T-helper 1 cell treated with Interleukin-12 subunit alpha and Interleukin-12 subunit beta and Interleukin-4 antibody, amounts not matched to agents 30 ng/mL and 1 ng/mL, for 36 hours (primary cell): ENCODE measurements around the gene ADGRG6. TPM values are rescaled to one million over a fixed set of nuclear protein-coding genes. Genes with fewer than 3 reads are reported as not detected.

Experiments
- intact Hi-C: fragments of 100-400 bp; cut with micrococcal nuclease; formaldehyde crosslinking; loops from one replicate; pipeline ENCODE4 v1.15.1; 2024
- total RNA-seq: library from RNA; stranded (reverse); gene quantifications from 2 replicates; pipeline ENCODE4 v1.2.3, GENCODE V29; 2022

Gene ADGRG6
- total RNA-seq, 1 donor from 2014 or later: not detected

GRCh38 chr6:142478117-142478516 lies 176.3 kb downstream of the ADGRG6 start:
- intact Hi-C loops: loop anchor here (5.0 to 10.0 kb wide), 7 partner anchors 331 to 1617 kb away; partner anchors contain the start of genes HIVEP2, NMBR, SF3B5 and VTA1

GRCh38 chr6:142481466-142481865 lies 179.7 kb downstream of the ADGRG6 start:
- intact Hi-C loops: no loop called here

GRCh38 chr6:142482249-142482648 lies 180.4 kb downstream of the ADGRG6 start:
- intact Hi-C loops: no loop called here

GRCh38 chr6:142482974-142483373 lies 181.2 kb downstream of the ADGRG6 start:
- intact Hi-C loops: no loop called here

GRCh38 chr6:142485256-142485655 lies 183.4 kb downstream of the ADGRG6 start:
- intact Hi-C loops: no loop called here

- intact Hi-C loops: no loop called here
These were observed 188.2 kb downstream of the ADGRG6 start for GRCh38 chr6:142489722-142490610.

Other genes with a start within 250 kb of the ADGRG6 start
- not detected in 2 replicates for gene GJE1, start 169.1 kb upstream of the ADGRG6 start, total RNA-seq
- gene NMBR, start 154.9 kb upstream of the ADGRG6 start, total RNA-seq: not detected in 2 replicates
- 41.7 and 43.5 TPM in 2 replicates for gene VTA1, start 154.7 kb upstream of the ADGRG6 start, total RNA-seq